GM21723 (cell line): ENCODE results near the gene EPAS1.

Experiments
- ATAC-seq: cut with Tn5 transposase; IDR thresholded peaks from one replicate; pipeline ENCODE4 v1.9.1; 2021; ENCODE audit warnings: mild to moderate bottlenecking, moderate library complexity; ENCODE audit not compliant: unreplicated experiment

The EPAS1 gene

GRCh38 chr2:46319711-46320110, 22.5 kb downstream of the EPAS1 start:
- ATAC-seq: no peak

- ATAC-seq: no peak
Observed at GRCh38 chr2:46320141-46320567, 22.9 kb downstream of the EPAS1 start.

GRCh38 chr2:46323730-46324129, 26.5 kb downstream of the EPAS1 start:
- ATAC-seq: no peak

GRCh38 chr2:46325182-46325928, 28.1 kb downstream of the EPAS1 start:
- ATAC-seq: no peak

DNA sequence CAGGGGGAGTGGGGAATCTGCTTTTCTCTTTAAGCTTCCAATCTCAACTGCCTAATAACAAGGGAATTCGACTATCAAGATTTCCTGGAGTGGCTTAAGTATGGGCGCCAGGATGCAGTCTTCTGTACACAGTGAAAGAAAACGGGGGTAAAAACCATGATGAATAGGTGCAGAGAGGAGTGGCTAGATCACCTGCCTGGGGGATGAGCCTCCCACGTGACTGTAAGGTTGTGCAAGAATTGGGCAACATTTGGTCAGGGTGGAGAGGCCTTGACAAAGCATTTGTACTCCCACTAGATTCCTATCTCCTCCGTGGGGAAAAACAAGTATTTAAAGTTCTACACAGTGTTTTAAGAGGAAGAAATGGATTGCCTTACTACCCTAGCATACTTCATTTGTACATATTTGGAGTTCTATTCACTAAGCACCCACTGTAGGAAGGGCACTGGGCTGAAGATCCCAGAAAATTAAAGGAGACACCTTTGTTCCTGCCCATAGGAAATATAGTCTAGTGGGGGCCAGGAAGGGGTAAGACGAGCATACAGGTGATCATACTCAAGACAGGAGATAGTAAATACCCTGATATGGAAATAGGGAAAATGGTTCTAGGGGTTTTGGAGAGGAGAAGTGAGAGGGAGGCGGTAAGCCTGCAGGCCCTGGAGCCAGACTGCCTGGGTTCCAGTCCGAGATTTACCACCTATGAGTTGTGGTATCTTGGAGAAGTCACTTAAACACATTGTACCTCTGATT, 29.2 kb downstream of the EPAS1 start:
- ATAC-seq: no peak

GRCh38 chr2:46327627-46328026, 30.4 kb downstream of the EPAS1 start:
- no peak for ATAC-seq

DNA sequence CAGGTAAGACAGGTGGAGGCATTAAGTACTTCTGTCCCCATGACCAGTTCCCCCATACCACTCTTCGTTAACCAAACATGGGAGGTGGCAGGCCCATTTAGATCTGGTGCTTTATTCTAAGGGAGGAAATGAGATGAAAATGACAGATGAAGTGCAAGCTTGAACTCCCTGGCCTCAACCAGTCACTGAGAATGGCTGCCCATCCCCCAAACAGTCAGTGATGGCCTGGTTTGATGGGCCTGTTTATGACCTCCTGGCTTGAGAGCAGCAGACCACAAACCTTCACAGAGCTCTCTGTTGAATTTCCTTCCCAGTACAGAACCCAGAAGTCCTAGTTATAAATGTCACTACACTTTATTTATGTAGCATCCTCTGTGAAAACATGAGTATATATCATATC, 31.1 kb downstream of the EPAS1 start:
- no peak for ATAC-seq

DNA sequence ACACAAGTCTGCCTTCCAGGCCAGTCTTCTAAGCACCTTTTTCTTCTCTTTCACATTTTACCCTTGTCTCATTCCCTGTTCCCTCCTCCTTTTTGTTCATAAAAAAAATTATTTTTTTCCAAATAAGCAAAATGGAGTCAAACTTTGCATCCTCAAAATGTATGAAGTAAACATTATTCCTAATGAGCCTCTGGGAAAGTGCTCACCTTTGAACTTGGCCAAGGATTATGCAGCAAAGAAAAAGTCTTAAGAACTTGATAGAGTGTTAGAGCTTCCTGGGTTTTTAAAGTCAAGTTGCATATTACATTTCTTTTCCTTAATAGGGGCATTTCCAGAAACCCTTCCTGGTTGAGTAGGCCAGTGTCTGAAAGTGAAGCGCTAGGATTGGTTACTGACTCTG, 31.6 kb downstream of the EPAS1 start:
- no peak for ATAC-seq

- no peak for ATAC-seq
Observed at GRCh38 chr2:46329340-46329739, 32.1 kb downstream of the EPAS1 start.

DNA sequence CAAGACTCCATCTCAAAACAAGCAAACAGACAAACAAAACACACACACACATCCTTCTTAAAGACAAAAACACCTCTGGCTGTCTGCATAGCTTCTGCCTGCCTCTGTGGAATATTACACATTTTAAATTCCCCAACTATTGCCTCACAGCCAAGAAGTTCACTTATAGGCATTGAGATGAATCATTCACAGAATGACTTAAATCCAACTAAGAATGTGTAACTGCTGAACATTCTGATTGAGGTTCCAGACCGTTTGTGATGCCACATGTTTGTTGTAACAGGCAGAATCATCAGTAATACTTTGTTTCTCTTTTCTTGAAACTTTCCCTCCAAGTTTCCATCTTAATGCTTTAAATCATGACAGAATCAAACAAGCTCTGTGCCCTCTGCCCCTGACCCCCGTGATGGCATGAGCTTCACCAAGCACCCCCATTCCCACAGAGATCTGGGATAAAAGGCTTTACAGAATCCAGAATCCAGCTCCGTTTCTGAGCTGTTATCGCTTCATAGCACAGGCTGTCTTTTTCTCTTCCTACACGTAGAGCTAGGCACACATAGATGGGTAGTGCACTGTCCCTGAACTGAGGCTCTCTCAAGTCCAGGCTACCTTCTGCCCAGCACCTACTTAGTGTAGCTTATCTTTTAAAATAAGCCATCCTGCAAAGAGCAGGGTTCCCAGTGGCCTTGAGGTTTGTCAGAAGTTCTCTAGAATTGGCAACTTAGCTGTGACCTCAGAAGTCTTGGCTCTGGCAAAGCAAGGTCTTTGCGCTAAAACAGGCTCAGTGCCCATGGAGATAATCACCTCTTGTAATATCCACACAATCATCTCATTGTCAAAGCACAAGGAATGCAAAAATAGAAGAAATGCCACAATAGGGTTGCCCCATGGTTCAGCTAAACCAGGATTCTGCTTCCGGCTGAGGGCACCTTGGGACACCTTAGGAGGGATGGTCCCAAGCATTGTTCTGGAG, 32.9 kb downstream of the EPAS1 start:
- ATAC-seq: no peak

DNA sequence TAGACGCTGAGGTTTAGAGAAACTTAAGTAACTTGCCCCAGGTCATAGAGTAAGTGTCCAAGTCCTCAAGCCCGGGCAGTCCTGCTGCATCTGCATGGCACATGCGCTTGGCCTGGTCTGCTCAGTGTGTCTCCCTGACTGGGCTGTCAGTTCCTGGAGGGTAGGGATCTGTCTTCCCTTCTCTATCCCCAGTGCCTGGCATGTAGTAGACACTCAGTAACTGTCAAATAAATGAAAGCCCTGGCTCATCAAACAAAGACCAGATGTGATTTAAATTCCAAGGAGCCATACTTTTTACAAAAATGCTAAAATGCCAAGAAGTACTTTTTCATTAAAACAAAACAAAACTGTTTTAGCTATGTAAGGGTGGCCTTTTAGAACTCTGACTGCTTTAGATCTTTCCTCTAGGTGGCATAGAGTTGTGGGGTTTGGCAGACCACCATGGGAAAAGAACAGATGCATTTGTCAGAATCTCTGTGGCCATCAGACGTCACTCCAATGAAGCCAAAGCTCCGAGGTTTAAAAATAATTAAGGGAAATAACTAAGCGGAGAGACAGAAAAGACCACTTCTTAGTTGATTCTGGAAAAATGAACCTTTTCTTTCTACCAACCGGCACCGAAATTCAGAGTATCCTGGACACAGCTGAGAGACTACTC, 34.0 kb downstream of the EPAS1 start:
- ATAC-seq: no peak

DNA sequence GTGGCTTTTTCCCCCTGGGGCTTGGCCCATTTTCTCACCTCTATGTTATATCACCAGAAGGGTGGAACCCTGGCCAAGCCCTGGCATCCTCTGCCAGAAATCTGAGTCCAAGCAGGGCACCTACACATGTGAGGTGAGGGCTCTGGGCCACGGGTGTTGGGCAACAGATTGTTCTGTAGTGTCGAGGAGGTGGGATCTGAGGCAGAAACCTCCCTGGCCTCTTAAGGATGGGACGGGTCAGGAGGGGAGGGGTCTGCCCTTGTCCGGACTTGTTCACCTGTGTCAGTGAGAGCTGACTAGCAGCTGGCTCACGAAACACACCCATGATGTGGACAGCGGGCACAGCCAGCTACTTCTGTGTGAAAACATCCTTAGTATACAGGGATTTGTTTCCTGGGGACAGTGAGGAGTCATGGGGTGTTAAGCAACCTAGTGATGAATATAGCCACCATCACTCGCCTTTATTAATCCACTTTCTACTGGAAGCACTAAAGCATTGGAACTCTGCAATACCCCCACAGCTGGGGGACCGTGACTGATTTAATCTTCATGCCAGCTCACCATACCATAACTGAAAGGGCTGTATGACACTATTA, 35.6 kb downstream of the EPAS1 start:
- ATAC-seq: no peak

GRCh38 chr2:46333912-46334311, 36.7 kb downstream of the EPAS1 start:
- ATAC-seq: no peak

DNA sequence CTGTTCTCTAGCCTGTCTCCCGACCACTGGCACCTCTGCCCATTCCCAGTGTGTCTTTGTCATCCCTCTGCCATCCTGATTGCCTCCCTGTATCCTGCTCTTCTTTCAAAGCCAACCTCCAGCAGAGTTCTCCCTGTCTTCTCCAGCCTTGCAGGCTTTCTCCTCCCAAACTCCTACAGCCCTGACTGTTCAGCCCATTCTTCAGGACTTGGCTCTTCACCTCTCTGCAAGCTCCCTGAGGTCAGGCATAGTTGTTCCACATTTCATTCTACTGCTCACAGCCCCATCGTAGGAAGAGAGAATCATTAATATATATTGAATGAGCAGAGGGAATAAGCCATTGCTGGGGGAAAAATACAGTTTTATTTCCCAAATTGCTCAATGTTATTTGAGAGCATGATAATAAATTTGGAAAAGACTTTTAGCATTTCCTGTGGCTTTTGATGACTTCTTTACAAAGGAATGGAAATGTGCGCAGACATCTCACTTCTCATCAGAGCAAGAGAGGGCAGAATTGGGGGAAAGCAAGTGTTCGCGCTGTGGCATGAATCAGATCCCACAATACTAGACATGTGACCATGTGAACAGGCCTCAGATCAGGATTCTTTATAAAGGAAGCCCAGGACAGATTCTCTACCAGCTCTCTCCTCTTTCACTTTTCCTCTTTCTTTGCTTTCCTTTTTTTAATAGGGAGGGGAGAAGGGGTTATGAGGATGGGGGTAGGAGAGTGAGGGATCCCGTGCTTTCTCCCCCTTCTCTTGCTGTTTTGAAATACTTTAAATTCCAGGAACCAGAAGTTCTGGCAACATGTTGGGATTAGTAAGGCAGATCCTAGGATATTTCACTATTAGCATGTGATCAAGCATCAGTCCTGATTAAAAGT, 37.4 kb downstream of the EPAS1 start:
- ATAC-seq: no peak

- ATAC-seq: no peak
Observed at GRCh38 chr2:46335391-46336282, 38.4 kb downstream of the EPAS1 start.

- no peak for ATAC-seq
Observed at GRCh38 chr2:46336283-46336959, 39.2 kb downstream of the EPAS1 start.

GRCh38 chr2:46337208-46337994, 40.2 kb downstream of the EPAS1 start:
- ATAC-seq: no peak
